ENCODE data around the gene RAB3C. TPM values are rescaled to one million over a fixed set of nuclear protein-coding genes. Genes with fewer than 3 reads are reported as not detected.

Gene RAB3C
- total RNA-seq, 3 donors from 2014 or later = 2.9 to 4.8 (median 3.1) TPM

DNA sequence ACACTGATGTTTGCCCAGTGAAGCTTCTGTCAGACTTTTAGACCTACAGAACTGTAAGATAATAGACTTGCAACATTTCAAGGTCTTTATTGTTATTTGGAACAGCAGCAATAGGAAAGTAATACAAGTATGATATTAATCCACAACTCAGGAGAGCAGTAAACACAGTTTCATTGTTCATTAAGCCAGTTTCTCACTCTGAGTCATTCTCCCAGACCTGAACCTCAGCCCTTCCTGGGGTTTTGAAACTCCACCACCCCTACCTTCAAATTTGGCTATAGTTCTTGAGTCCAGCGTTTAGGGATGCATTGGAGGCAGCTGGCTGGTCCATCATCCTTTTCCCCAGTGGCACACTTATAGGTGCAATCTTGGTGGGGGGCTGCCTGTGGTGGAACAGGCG, 203.2 kb downstream of the RAB3C start:
- no peaks in the 10 kb centered on the region for H3K9me3 ChIP-seq
- intact Hi-C loops (cut with DNase I, micrococcal nuclease) = no loop called here
- no peak overlapping the region for H3K4me3 ChIP-seq
- no peaks in the 10 kb centered on the region for H3K4me1 ChIP-seq (ENCODE audit: low read depth)
- DNase-seq (no peak), ATAC-seq (no peak)
- TF ChIP-seq, protein P1, sequence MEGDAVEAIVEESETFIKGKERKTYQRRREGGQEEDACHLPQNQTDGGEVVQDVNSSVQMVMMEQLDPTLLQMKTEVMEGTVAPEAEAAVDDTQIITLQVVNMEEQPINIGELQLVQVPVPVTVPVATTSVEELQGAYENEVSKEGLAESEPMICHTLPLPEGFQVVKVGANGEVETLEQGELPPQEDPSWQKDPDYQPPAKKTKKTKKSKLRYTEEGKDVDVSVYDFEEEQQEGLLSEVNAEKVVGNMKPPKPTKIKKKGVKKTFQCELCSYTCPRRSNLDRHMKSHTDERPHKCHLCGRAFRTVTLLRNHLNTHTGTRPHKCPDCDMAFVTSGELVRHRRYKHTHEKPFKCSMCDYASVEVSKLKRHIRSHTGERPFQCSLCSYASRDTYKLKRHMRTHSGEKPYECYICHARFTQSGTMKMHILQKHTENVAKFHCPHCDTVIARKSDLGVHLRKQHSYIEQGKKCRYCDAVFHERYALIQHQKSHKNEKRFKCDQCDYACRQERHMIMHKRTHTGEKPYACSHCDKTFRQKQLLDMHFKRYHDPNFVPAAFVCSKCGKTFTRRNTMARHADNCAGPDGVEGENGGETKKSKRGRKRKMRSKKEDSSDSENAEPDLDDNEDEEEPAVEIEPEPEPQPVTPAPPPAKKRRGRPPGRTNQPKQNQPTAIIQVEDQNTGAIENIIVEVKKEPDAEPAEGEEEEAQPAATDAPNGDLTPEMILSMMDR (IDR thresholded peaks at IDR 0.05) = no peak
- no peaks in the 10 kb centered on the region for H3K36me3 ChIP-seq (ENCODE audit: low read depth)

DNA sequence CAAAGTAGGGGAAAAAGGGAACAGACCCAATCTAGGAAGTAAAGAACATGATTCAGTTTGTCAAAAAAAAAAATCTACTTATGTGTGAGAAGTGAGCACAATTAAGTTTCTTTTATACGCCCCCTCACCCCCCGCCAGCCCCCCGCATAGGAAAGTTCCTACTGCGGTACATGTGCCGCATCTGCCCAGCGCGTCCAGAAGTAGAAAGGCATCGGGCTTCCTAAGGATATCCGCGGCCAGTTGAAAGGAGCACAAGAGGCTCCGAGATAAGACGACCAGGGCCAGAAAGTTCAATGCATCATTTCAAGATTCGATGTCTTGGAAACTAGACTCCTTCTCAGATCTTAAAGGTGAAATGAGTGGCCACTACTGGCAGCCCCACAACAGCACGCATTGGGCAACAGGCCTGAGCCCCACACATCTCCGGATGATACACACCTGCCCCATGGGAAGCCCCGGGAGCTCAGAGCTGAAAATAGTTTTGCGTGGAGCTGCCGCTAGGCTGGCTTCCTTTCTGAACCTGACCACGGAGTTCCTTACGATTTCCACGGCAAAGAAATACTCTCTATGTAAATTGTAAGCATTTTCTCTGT, 203.9 kb downstream of the RAB3C start:
- Histone ChIP-seq H3K9me3 (no peaks in the 10 kb centered on the region), H3K4me1 (ENCODE audit: low read depth) (no peaks in the 10 kb centered on the region), H3K4me3 (no peak overlapping the region), H3K36me3 (ENCODE audit: low read depth) (no peaks in the 10 kb centered on the region)
- DNase-seq = no peak
- intact Hi-C loops (cut with DNase I, micrococcal nuclease) = no loop called here
- TF ChIP-seq, protein P1 (IDR thresholded peaks at IDR 0.05) = no peak
- no peak for ATAC-seq

DNA sequence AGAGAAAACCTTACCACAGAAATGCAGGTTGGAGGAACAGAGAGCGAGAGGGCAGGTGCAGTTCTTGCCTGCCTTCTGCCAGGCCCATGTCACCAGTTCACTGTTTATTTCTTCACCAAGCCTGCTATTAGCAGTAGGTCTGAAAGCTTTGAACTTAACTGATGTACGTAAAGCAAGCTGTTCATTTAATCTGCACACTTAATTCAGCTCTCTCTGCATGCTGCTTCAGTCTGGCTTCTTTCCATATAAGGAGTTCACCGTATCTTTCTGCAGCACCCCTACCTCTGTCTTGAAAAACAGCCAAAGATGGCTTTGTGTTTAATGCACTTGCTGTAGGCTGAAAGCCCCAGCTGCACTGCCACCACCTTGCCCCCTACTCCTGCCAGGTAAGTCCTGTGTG, 205.1 kb downstream of the RAB3C start:
- DNase-seq = no peak
- no peak overlapping the region for H3K4me3 ChIP-seq
- no peaks in the 10 kb centered on the region for H3K4me1 ChIP-seq (ENCODE audit: low read depth)
- no peaks in the 10 kb centered on the region for H3K36me3 ChIP-seq (ENCODE audit: low read depth)
- H3K9me3 ChIP-seq = no peaks in the 10 kb centered on the region
- ATAC-seq = no peak
- TF ChIP-seq, protein P1 (IDR thresholded peaks at IDR 0.05) = no peak
- intact Hi-C loops (cut with DNase I, micrococcal nuclease) = no loop called here

DNA sequence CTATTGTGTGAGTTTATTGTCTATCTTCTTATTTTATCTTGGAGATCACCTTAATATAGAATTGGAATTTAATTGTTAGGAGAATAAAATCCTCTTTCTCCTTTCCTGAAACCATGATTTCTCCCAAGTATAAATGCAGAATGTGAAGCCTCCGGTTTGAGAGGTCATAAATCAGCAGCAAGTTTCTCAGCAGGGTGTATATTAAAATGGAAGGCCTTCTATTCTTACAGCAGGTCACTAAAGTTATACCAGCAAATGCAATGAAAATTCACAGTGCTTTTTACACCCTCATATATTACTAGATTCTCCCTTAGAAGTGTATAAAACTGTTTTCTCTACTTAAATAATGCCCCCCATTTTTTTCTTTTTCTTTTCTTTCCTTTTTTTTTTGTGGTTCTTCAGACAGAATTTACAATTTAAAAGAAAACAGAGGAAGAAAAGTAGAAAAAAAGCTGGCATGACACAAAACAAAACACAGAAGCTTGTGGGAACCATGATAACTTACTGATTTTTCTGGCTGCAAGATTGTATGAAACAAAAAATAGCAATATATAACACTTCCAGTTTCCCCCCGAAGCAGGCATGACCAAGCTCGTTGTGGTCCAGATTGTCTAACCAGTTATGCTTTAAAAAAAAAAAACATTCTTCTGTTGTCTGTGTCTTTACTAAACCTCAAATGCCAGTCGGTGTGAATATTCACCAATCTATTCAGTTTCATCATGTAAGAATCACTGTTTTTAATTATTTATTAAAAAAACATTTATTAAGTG, 211.2 kb downstream of the RAB3C start:
- Histone ChIP-seq H3K9me3 (no peaks in the 10 kb centered on the region), H3K36me3 (ENCODE audit: low read depth) (no peaks in the 10 kb centered on the region), H3K4me3 (no peak overlapping the region), H3K4me1 (ENCODE audit: low read depth) (no peaks in the 10 kb centered on the region)
- ATAC-seq (no peak), DNase-seq (no peak)
- TF ChIP-seq, protein P1 (IDR thresholded peaks at IDR 0.05) = no peak
- intact Hi-C loops (cut with DNase I, micrococcal nuclease) = no loop called here

DNA sequence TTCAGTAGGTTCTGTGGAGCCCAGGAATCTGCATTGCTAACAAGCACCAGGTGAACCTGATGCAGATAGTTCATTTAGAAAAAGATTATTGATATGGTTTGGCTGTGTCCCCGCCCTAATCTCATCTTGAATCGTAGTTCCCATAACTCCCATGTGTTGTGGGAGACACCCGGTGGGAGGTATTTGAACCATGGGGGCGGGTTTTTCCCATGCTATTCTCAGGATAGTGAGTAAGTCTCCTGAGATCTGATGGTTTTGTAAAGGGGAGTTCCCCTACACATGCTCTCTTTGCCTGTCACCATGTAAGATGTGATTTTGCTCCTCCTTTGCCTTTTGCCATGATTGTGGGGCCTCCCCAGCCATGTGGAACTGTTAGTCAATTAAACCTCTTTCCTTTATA, 212.0 kb downstream of the RAB3C start:
- ATAC-seq (no peak), DNase-seq (no peak)
- Histone ChIP-seq H3K4me1 (ENCODE audit: low read depth) (no peaks in the 10 kb centered on the region), H3K36me3 (ENCODE audit: low read depth) (no peaks in the 10 kb centered on the region), H3K9me3 (no peaks in the 10 kb centered on the region), H3K4me3 (no peak overlapping the region)
- TF ChIP-seq, protein P1 (IDR thresholded peaks at IDR 0.05) = no peak
- intact Hi-C loops (cut with DNase I, micrococcal nuclease) = no loop called here

All from mucosa of descending colon (tissue), 3 donors.